HG02610 (cell line): ENCODE results near the gene SORD.
"Not testable (repeated sequence)": the region's sequence is repeated elsewhere in the genome, so short reads cannot be mapped to it uniquely, and the experiment has no call there.

Experiments
- ATAC-seq: cut with Tn5 transposase; IDR thresholded peaks from one replicate; pipeline ENCODE4 v1.9.1; 2021; ENCODE audit warnings: mild to moderate bottlenecking, moderate library complexity; ENCODE audit not compliant: unreplicated experiment

Gene SORD

GRCh38 chr15:45093622-45094357 lies 70.8 kb downstream of the SORD start:
- ATAC-seq: no peak

GRCh38 chr15:45094358-45094730 lies 71.3 kb downstream of the SORD start:
- ATAC-seq: no peak

- ATAC-seq: no peak
Measured at GRCh38 chr15:45095661-45096060, 72.7 kb downstream of the SORD start.

- ATAC-seq: no peak
Measured at GRCh38 chr15:45097466-45097865, 74.5 kb downstream of the SORD start.

- ATAC-seq: no peak
Measured at GRCh38 chr15:45099549-45100165, 76.7 kb downstream of the SORD start.

GRCh38 chr15:45100884-45101625 lies 78.1 kb downstream of the SORD start:
- ATAC-seq: no peak

- ATAC-seq: no peak
Measured at GRCh38 chr15:45101749-45102148, 78.8 kb downstream of the SORD start.

GRCh38 chr15:45102226-45102625 lies 79.2 kb downstream of the SORD start:
- no peak for ATAC-seq

- ATAC-seq: not testable (repeated sequence)
Measured at GRCh38 chr15:45104170-45104569, 81.2 kb downstream of the SORD start.

GRCh38 chr15:45105586-45105985 lies 82.6 kb downstream of the SORD start:
- no peak for ATAC-seq

- ATAC-seq: no peak
Measured at GRCh38 chr15:45106002-45106790, 83.2 kb downstream of the SORD start.

- no peak for ATAC-seq
Measured at GRCh38 chr15:45107941-45108630, 85.1 kb downstream of the SORD start.

GRCh38 chr15:45110256-45110820 lies 87.3 kb downstream of the SORD start:
- no peak for ATAC-seq

GRCh38 chr15:45111390-45112142 lies 88.6 kb downstream of the SORD start:
- ATAC-seq: no peak

- ATAC-seq: no peak
Measured at GRCh38 chr15:45112143-45112590, 89.2 kb downstream of the SORD start.

GRCh38 chr15:45112591-45113379 lies 89.8 kb downstream of the SORD start:
- ATAC-seq: no peak

GRCh38 chr15:45113380-45113990 lies 90.5 kb downstream of the SORD start:
- no peak for ATAC-seq

- ATAC-seq: no peak
Measured at GRCh38 chr15:45114076-45114750, 91.2 kb downstream of the SORD start, which contains the start of the genes DUOX2 and DUOXA2. Gene DUOX2, minus strand, starts transcription at chr15:45114172. Its CDS starts 761 bp downstream, at chr15:45113411. Gene DUOXA2, plus strand, starts transcription at chr15:45114326. Its CDS starts 280 bp downstream, at chr15:45114606.
